HEK293T (cell line): ENCODE measurements around the gene KRT2.

Source experiments
- ARNT ChIP-seq: fragments of 450-650 bp; IDR thresholded peaks from 2 replicates; pipeline ENCODE4 v1.6.1; 2017; ENCODE audit warnings: mild to moderate bottlenecking
- BHLHE40 ChIP-seq: fragments of 450-650 bp; IDR thresholded peaks from 2 replicates; pipeline ENCODE4 v1.6.1; 2016; ENCODE audit warnings: mild to moderate bottlenecking, moderate library complexity, borderline replicate concordance
- CTBP1 ChIP-seq: fragments of 450-650 bp; IDR thresholded peaks from 2 replicates; pipeline ENCODE4 v1.6.1; 2016; ENCODE audit warnings: borderline replicate concordance
- ELF4 ChIP-seq: fragments of 450-650 bp; IDR thresholded peaks from 2 replicates; pipeline ENCODE4 v1.6.1; 2017; ENCODE audit warnings: antibody characterized with exemption
- FOXA1 ChIP-seq: fragments of 450-650 bp; IDR thresholded peaks from 2 replicates; pipeline ENCODE4 v1.6.1; 2016; ENCODE audit warnings: mild to moderate bottlenecking
- FOXK2 ChIP-seq: fragments of 450-650 bp; IDR thresholded peaks from 2 replicates; pipeline ENCODE4 v1.6.1; 2016; ENCODE audit warnings: mild to moderate bottlenecking
- FOXM1 ChIP-seq: fragments of 450-650 bp; IDR thresholded peaks from 2 replicates; pipeline ENCODE4 v1.6.1; 2017; ENCODE audit warnings: mild to moderate bottlenecking, borderline replicate concordance
- HDGF ChIP-seq: fragments of 450-650 bp; IDR thresholded peaks from 2 replicates; pipeline ENCODE4 v1.6.1; 2017; ENCODE audit warnings: antibody characterized with exemption, borderline replicate concordance
- LEF1 ChIP-seq: fragments of 450-650 bp; IDR thresholded peaks from 2 replicates; pipeline ENCODE4 v1.6.1; 2017; ENCODE audit warnings: mild to moderate bottlenecking, borderline replicate concordance
- NFRKB ChIP-seq: fragments of 450-650 bp; IDR thresholded peaks from 2 replicates; pipeline ENCODE4 v1.6.1; 2016; ENCODE audit warnings: mild to moderate bottlenecking, moderate library complexity
- SP1 ChIP-seq: fragments of 450-650 bp; IDR thresholded peaks from 2 replicates; pipeline ENCODE4 v1.6.1; 2017
- SUZ12 ChIP-seq: fragments of 450-650 bp; IDR thresholded peaks from 2 replicates; pipeline ENCODE4 v1.6.1; 2016; ENCODE audit warnings: mild to moderate bottlenecking
- TARDBP ChIP-seq: fragments of 450-650 bp; IDR thresholded peaks from 2 replicates; pipeline ENCODE4 v1.6.1; 2016
- ZNF384 ChIP-seq: fragments of 450-650 bp; IDR thresholded peaks from 2 replicates; pipeline ENCODE4 v1.6.1; 2016

DNA sequence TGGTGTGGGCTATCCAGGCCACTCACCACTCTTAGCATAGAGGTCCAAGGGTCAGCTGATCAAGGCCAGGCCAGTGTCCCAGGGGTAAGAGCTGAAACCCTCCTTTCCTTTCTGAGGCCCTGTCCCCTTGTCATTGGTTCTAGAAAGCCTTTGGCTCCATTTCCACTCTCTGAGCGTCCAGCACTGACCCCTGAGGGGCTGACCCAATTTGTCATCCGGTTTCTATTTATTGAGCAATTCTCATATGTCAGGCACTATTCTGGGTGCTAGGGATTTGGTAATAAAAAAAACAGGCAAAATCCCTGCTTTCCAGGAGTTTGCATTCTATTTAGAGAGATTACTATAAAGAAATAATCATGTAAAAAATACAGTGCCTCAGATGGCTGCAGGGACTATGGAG, 47.9 kb upstream of the KRT2 start:
- TF ChIP-seq SUZ12: no peak
- no peak for TF ChIP-seq LEF1
- TF ChIP-seq CTBP1: no peak
- TF ChIP-seq HDGF: no peak
- no peak for TF ChIP-seq TARDBP
- no peak for TF ChIP-seq BHLHE40
- no peak for TF ChIP-seq ARNT
- no peak for TF ChIP-seq NFRKB
- no peak for TF ChIP-seq ZNF384
- TF ChIP-seq FOXK2: no peak
- TF ChIP-seq FOXA1: no peak
- no peak for TF ChIP-seq FOXM1
- TF ChIP-seq SP1: no peak
- TF ChIP-seq ELF4: no peak
